ENCODE measurements around the gene CFAP61.

Gene CFAP61

DNA sequence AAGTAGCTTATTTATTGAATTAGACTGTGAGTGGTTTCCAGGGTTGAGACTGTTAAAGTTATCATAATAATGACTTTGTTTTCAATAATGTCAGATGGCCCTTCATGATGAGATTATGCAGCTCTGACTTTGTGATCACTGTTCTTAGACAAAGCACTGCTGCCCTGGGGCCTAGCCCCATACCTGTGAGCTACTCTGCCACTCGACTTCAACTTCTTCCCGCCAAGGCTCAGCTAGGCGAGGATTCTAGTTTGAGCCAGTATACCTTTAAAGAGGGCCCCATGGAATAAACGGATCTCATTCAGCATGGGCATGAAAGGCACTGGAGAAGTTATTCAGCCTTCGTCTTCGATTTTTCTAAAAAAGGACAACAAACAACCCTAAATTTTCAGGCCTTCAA, 270.6 kb downstream of the CFAP61 start:
- H3K9ac ChIP-seq, result no peak overlapping the region
- TF ChIP-seq, protein P1, sequence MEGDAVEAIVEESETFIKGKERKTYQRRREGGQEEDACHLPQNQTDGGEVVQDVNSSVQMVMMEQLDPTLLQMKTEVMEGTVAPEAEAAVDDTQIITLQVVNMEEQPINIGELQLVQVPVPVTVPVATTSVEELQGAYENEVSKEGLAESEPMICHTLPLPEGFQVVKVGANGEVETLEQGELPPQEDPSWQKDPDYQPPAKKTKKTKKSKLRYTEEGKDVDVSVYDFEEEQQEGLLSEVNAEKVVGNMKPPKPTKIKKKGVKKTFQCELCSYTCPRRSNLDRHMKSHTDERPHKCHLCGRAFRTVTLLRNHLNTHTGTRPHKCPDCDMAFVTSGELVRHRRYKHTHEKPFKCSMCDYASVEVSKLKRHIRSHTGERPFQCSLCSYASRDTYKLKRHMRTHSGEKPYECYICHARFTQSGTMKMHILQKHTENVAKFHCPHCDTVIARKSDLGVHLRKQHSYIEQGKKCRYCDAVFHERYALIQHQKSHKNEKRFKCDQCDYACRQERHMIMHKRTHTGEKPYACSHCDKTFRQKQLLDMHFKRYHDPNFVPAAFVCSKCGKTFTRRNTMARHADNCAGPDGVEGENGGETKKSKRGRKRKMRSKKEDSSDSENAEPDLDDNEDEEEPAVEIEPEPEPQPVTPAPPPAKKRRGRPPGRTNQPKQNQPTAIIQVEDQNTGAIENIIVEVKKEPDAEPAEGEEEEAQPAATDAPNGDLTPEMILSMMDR (conservative IDR thresholded peaks at IDR 0.05; ENCODE audit: low read depth, low read length), result no peak
- H3K4me3 ChIP-seq (IDR thresholded peaks at IDR 0.05; ENCODE audit: insufficient read depth, low read depth, low read length), result no peak overlapping the region
- H3K4me1 ChIP-seq (ENCODE audit: low read depth, poor library complexity, severe bottlenecking), result no peaks in the 10 kb centered on the region
- no peak overlapping the region for H2AFZ ChIP-seq (ENCODE audit: low read depth)
- H3K27ac ChIP-seq, result no peak overlapping the region
- no peaks in the 10 kb centered on the region for H3K27me3 ChIP-seq (ENCODE audit: insufficient read depth, low read depth)
- H3K79me2 ChIP-seq (ENCODE audit: insufficient read depth, low read depth), result no peaks in the 10 kb centered on the region
- no peaks in the 10 kb centered on the region for H4K20me1 ChIP-seq (ENCODE audit: insufficient read depth)
- H3K4me2 ChIP-seq, result no peak overlapping the region
- no peaks in the 10 kb centered on the region for H3K36me3 ChIP-seq (ENCODE audit: insufficient read depth)

DNA sequence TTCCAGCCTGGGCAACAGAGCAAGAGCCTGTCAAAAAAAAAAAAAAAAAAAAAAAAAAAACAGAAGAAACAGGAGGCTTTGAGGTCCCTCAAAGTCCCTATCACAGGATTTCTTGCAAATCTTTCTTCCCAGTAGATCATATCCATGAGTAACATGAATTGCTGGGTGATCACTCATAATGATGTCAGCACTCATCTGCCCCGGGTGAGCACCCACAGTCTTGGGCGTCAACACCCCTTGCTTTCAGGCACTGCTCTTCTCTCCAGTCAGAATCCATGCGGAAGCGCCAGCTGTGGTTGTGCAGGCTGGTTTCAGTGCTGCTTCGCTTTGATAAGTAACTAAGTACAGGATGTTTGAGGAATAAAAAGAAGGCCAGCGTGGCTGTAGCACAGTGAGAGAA, 275.4 kb downstream of the CFAP61 start:
- no peaks in the 10 kb centered on the region for H4K20me1 ChIP-seq (ENCODE audit: insufficient read depth)
- no peak overlapping the region for H3K9ac ChIP-seq
- H3K79me2 ChIP-seq (ENCODE audit: insufficient read depth, low read depth), result no peaks in the 10 kb centered on the region
- no peak overlapping the region for H3K4me2 ChIP-seq
- H3K4me1 ChIP-seq (ENCODE audit: low read depth, poor library complexity, severe bottlenecking), result no peaks in the 10 kb centered on the region
- no peak overlapping the region for H2AFZ ChIP-seq (ENCODE audit: low read depth)
- H3K27ac ChIP-seq, result no peak overlapping the region
- H3K27me3 ChIP-seq (ENCODE audit: insufficient read depth, low read depth), result no peaks in the 10 kb centered on the region
- TF ChIP-seq, protein P1 (conservative IDR thresholded peaks at IDR 0.05; ENCODE audit: low read depth, low read length), result no peak
- no peaks in the 10 kb centered on the region for H3K36me3 ChIP-seq (ENCODE audit: insufficient read depth)
- H3K4me3 ChIP-seq (IDR thresholded peaks at IDR 0.05; ENCODE audit: insufficient read depth, low read depth, low read length), result no peak overlapping the region

GRCh38 chr20:20329564-20329963, 277.2 kb downstream of the CFAP61 start:
- TF ChIP-seq, protein P1 (conservative IDR thresholded peaks at IDR 0.05; ENCODE audit: low read depth, low read length), result no peak
- H2AFZ ChIP-seq (ENCODE audit: low read depth), result no peak overlapping the region
- no peak overlapping the region for H3K9ac ChIP-seq

GRCh38 chr20:20331156-20331555, 278.8 kb downstream of the CFAP61 start:
- Histone ChIP-seq H3K27me3 (ENCODE audit: insufficient read depth, low read depth) (no peaks in the 10 kb centered on the region), H3K4me3 (IDR thresholded peaks at IDR 0.05; ENCODE audit: insufficient read depth, low read depth, low read length) (no peak overlapping the region), H3K27ac (no peak overlapping the region), H4K20me1 (ENCODE audit: insufficient read depth) (no peaks in the 10 kb centered on the region), H3K4me1 (ENCODE audit: low read depth, poor library complexity, severe bottlenecking) (peaks cover 20% of the 10 kb centered on the region), H3K9ac (no peak overlapping the region), H2AFZ (ENCODE audit: low read depth) (no peak overlapping the region), H3K36me3 (ENCODE audit: insufficient read depth) (no peaks in the 10 kb centered on the region), H3K4me2 (no peak overlapping the region), H3K79me2 (ENCODE audit: insufficient read depth, low read depth) (no peaks in the 10 kb centered on the region)
- TF ChIP-seq, protein P1 (conservative IDR thresholded peaks at IDR 0.05; ENCODE audit: low read depth, low read length), result no peak

More at GRCh38 chr20:20329564-20329963, 277.2 kb downstream of the CFAP61 start:
- Histone ChIP-seq H4K20me1 (ENCODE audit: insufficient read depth) (no peaks in the 10 kb centered on the region), H3K4me2 (no peak overlapping the region), H3K4me3 (IDR thresholded peaks at IDR 0.05; ENCODE audit: insufficient read depth, low read depth, low read length) (no peak overlapping the region), H3K27me3 (ENCODE audit: insufficient read depth, low read depth) (no peaks in the 10 kb centered on the region), H3K79me2 (ENCODE audit: insufficient read depth, low read depth) (no peaks in the 10 kb centered on the region), H3K4me1 (ENCODE audit: low read depth, poor library complexity, severe bottlenecking) (peaks cover 12% of the 10 kb centered on the region), H3K27ac (no peak overlapping the region), H3K36me3 (ENCODE audit: insufficient read depth) (no peaks in the 10 kb centered on the region)

All from KMS-11 (cell line).